Measurements from ENCODE around the gene DPP10.

DPP10 gene

DNA sequence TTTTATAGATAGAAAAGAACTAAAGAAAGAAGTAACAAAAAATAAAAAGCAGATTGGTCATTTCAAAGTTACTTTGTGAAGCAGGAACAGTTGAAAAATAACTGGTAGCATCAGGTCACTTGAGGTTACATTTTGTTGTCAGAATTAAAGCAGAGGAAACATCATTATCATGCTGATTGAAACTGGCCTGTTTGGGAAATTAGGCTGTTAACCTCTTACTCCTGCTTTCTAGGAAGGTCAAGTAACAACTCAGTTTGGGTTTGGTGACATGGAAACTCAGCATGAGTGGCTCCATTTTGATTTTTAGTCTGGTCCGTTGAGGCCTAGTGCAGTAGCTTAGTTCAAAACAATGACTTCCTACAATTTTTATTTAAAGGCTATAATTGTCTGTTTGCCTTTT, 1383.5 kb downstream of the DPP10 start:
- no peak for DNase-seq

DNA sequence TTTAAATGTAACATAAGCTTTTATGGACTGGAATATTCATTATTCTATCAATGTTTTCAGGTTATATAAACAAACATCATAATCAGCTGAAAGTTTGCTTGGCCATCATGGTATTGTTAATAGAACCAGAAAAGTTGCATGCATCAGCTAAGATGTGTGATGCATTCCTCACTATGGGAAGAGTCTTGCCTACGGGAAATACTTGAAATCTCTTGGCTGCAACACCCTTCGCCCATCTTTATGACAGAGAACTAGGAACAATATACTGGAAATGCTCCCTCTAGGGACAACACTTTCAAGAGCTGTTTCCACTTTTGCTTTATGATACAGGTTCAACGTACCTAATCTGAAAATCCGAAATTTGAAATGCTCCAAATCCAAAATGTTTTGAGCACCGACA, 1390.8 kb downstream of the DPP10 start:
- no peak for DNase-seq

- DNase-seq = no peak
Measured at GRCh38 chr2:115838539-115838938, 1396.1 kb downstream of the DPP10 start.

- DNase-seq = no peak
Measured at GRCh38 chr2:115842306-115842705, 1399.9 kb downstream of the DPP10 start.

GRCh38 chr2:115848192-115848591, 1405.8 kb downstream of the DPP10 start:
- DNase-seq = no peak

DNA sequence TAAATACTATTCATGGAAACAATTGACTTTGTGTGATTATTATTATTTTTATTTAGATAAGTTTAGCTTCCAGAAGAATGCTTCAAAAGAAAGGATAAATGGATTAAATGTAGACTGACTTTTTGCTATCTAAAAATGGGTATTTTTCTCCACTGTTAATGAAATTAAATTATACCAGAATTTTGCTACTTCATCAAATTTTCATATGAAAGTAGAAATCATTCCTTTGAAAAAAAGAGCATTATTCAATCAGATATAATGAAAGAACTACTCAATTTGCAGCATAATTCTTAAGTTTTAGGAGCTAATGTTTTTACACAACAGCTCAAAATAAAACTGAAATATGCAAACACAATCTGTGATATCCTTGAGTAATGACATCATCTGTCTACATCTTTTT, 1424.6 kb downstream of the DPP10 start:
- no peak for DNase-seq

- no peak for DNase-seq
Measured at GRCh38 chr2:115874427-115874826, 1432.0 kb downstream of the DPP10 start.

DNA sequence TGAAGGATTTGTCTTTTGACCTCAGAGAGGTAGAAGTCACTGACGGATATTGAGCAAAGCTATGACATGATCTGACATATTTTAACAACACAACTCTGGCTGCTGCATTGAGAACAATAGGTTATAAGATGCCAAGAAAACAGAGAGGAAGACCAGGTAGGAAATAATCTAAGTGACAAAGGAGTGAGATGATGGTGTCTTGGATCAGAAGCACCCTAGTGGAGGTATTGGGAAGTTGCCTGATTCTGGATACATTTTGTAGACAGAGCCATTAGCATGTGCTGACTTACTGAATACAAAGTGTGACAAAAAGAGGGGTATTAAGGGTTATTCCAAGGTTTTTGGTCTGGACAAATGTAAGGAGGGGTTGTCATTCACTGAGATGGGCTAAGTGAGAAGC, 1438.1 kb downstream of the DPP10 start:
- no peak for DNase-seq

DNA sequence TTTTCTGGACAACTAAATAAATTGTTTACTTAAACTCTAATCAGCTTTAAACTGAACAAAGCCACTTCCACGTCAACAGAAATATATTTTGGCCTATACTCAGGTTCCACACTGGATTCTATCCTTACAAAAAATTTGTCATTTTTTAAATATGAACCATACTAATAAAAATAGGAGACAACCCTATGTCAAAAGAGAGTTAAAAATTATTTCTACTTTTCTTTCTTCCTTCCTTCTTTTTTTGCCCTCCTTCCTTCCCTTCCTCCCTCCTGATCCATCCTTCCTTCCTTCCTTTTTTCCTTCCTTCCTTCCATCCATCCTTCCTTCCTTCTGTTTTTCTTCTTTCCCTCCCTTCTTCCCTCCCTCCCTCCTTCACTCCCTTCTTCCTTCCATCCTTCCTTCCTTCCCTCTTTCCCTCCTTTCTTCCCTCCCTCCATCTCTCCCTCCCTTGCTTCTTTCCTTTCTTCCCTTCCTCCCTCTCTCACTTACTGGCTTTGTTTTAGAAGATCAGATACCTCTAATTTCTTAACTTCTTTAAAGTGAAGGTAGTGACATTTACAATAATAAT, 1444.9 kb downstream of the DPP10 start:
- DNase-seq = no peak

All from NCI-H774 (cell line).